GM23338 (cell line): ENCODE data around the gene PITRM1. TPM values are rescaled to one million over a fixed set of nuclear protein-coding genes. Genes with fewer than 3 reads are reported as not detected.

ENCODE experiments used
- ATAC-seq: fragments of 200-7000 bp; cut with Tn5 transposase; 3 replicates; pipeline ENCODE4 v1.9.1; 2020
- DNase-seq: peaks from one replicate; pipeline ENCODE4 v3.0.0-alpha.2; 2015; ENCODE audit warnings: low spot score
- H2AFZ ChIP-seq: fragments of 200-600 bp; sonication (generic); 2 replicates; pipeline ENCODE4 v1.8.0; 2016; ENCODE audit warnings: antibody characterized with exemption, mild to moderate bottlenecking, moderate library complexity
- H3F3A ChIP-seq: fragments of 200-600 bp; sonication (generic); replicated peaks from 2 replicates; pipeline ENCODE4 v1.8.0; 2017; ENCODE audit warnings: antibody characterized with exemption, mixed run types, low read depth
- H3K27ac ChIP-seq: fragments of 200-600 bp; sonication (generic); 2 replicates; pipeline ENCODE4 v1.6.1; 2016; ENCODE audit warnings: low read depth
- H3K27me3 ChIP-seq: fragments of 200-600 bp; sonication (generic); 2 replicates; pipeline ENCODE4 v1.8.0; 2016; ENCODE audit warnings: mild to moderate bottlenecking, mixed run types, moderate library complexity; ENCODE audit not compliant: insufficient read depth
- H3K36me3 ChIP-seq: fragments of 200-600 bp; sonication (generic); 2 replicates; pipeline ENCODE4 v1.8.0; 2016; ENCODE audit warnings: mild to moderate bottlenecking; ENCODE audit not compliant: insufficient read depth
- H3K4me1 ChIP-seq: fragments of 200-600 bp; sonication (generic); 2 replicates; pipeline ENCODE4 v1.8.0; 2016; ENCODE audit warnings: mild to moderate bottlenecking, moderate library complexity; ENCODE audit not compliant: insufficient read depth
- H3K4me2 ChIP-seq: fragments of 200-600 bp; sonication (generic); 2 replicates; pipeline ENCODE4 v1.7.1; 2017; ENCODE audit warnings: mixed run types
- H3K4me3 ChIP-seq: fragments of 200-600 bp; sonication (generic); 2 replicates; pipeline ENCODE4 v1.6.1; 2016; ENCODE audit warnings: mixed run types
- H3K79me2 ChIP-seq: fragments of 200-600 bp; sonication (generic); replicated peaks from 2 replicates; pipeline ENCODE4 v1.8.0; 2017; ENCODE audit warnings: mild to moderate bottlenecking; ENCODE audit not compliant: insufficient read depth
- H3K9me2 ChIP-seq: fragments of 200-600 bp; sonication (generic); 2 replicates; pipeline ENCODE4 v1.8.0; 2017; ENCODE audit not compliant: insufficient read depth
- H4K20me1 ChIP-seq: fragments of 200-600 bp; sonication (generic); replicated peaks from 2 replicates; pipeline ENCODE4 v1.8.0; 2017; ENCODE audit warnings: mild to moderate bottlenecking; ENCODE audit not compliant: insufficient read depth
- H3K27ac Mint-ChIP-seq: 2 replicates; pipeline ENCODE4 v1.8.0; 2020; ENCODE audit warnings: inconsistent platforms, mild to moderate bottlenecking, moderate library complexity, mixed read lengths
- H3K27me3 Mint-ChIP-seq: 3 replicates; pipeline ENCODE4 v1.8.0; 2022; ENCODE audit warnings: low read depth, mild to moderate bottlenecking, moderate library complexity, mixed read lengths, inconsistent platforms; ENCODE audit not compliant: insufficient read depth, poor library complexity
- H3K36me3 Mint-ChIP-seq: 3 replicates; pipeline ENCODE4 v1.8.0; 2021; ENCODE audit warnings: low read depth, mild to moderate bottlenecking, inconsistent platforms, moderate library complexity, mixed read lengths
- H3K4me1 Mint-ChIP-seq: 3 replicates; pipeline ENCODE4 v1.8.0; 2020; ENCODE audit warnings: mild to moderate bottlenecking, inconsistent platforms, mixed read lengths
- H3K4me3 Mint-ChIP-seq: 3 replicates; pipeline ENCODE4 v1.8.0; 2021; ENCODE audit warnings: moderate library complexity, mild to moderate bottlenecking, inconsistent platforms, mixed read lengths
- H3K9me3 Mint-ChIP-seq: 3 replicates; pipeline ENCODE4 v1.8.0; 2020; ENCODE audit warnings: moderate library complexity, mild to moderate bottlenecking, inconsistent platforms, mixed read lengths
- CREB1 ChIP-seq: fragments of 250-450 bp; sonication (Bioruptor Pico); IDR thresholded peaks from 2 replicates; pipeline ENCODE4 v1.5.0; 2020; ENCODE audit warnings: low read depth, mild to moderate bottlenecking, moderate library complexity
- CTCF ChIP-seq, 2 experiments: fragments of 200-600 bp in 1 of 2; sonication (generic) in 1 of 2; conservative IDR thresholded peaks; 2 replicates each; pipeline versions ENCODE4 v1.5.1 to v1.6.1; 2016 to 2017; ENCODE audit warnings: antibody characterized with exemption in 2 of 2, low read depth in 2 of 2, mild to moderate bottlenecking in 2 of 2, moderate library complexity in 1 of 2
- ETS1 ChIP-seq: IDR thresholded peaks from 2 replicates; pipeline ENCODE4 v1.6.1; 2016; ENCODE audit warnings: antibody characterized with exemption
- EZH2 ChIP-seq: fragments of 200-600 bp; sonication (generic); IDR thresholded peaks from one replicate; pipeline ENCODE4 v1.8.0; 2017; ENCODE audit warnings: antibody characterized with exemption, mild to moderate bottlenecking, low read depth; ENCODE audit not compliant: unreplicated experiment
- EZH2phosphoT487 ChIP-seq: fragments of 200-600 bp; sonication (generic); IDR thresholded peaks from one replicate; pipeline ENCODE4 v1.8.1; 2018; ENCODE audit warnings: antibody characterized with exemption; ENCODE audit not compliant: unreplicated experiment
- JUNB ChIP-seq: IDR thresholded peaks from one replicate; pipeline ENCODE4 v1.6.1; 2016; ENCODE audit warnings: antibody characterized with exemption; ENCODE audit not compliant: unreplicated experiment
- NANOG ChIP-seq: IDR thresholded peaks from 2 replicates; pipeline ENCODE4 v1.6.1; 2016; ENCODE audit warnings: antibody characterized with exemption, borderline replicate concordance
- STAT1 ChIP-seq: IDR thresholded peaks from one replicate; pipeline ENCODE4 v1.6.1; 2016; ENCODE audit warnings: antibody characterized with exemption; ENCODE audit not compliant: unreplicated experiment
- ZNF114 ChIP-seq: fragments of 250-450 bp; sonication (Bioruptor Pico); IDR thresholded peaks from 2 replicates; pipeline ENCODE4 v1.5.0; 2020; ENCODE audit warnings: mild to moderate bottlenecking, moderate library complexity
- ZNF462 ChIP-seq: fragments of 250-450 bp; sonication (Bioruptor Pico); IDR thresholded peaks from 2 replicates; pipeline ENCODE4 v1.5.0; 2020; ENCODE audit warnings: mild to moderate bottlenecking, moderate library complexity
- polyA plus RNA-seq: library from polyadenylated mRNA; unstranded; fragments of >200 nt; fragmentation: Nextera tagmentation; extraction: Ambion mirVana; gene quantifications from 2 replicates; pipeline ENCODE4 v1.2.1, GENCODE V29; 2016
- total RNA-seq: library from RNA; depleted of rRNA; stranded (reverse); fragments of >200 nt; shearing (Covaris generic); gene quantifications from 2 replicates; pipeline ENCODE4 v1.2.3, GENCODE V29; 2014

Gene PITRM1
- total and polyA plus RNA-seq, 2 experiments from 2014 or later, result 29.0 to 33.0 TPM

- TF ChIP-seq ZNF462 (CRISPR knock-in tag) (no peak), JUNB (no peak)
Observed at GRCh38 chr10:3103646-3104045, 68.9 kb downstream of the PITRM1 start (continued).

GRCh38 chr10:3102720-3103427, 69.7 kb downstream of the PITRM1 start:
- no peaks in the 10 kb centered on the region for H3K4me1 ChIP-seq
- H3K4me3 ChIP-seq, result no peak overlapping the region
- peak overlapping the region; percentile 9; the same call in 1 of the 2 replicates for H3K27ac Mint-ChIP-seq
- H3K27ac ChIP-seq, result peak overlapping the region; percentile 90; the same call in 1 of the 2 replicates
- no peaks in the 10 kb centered on the region for H3K27me3 ChIP-seq
- ATAC-seq (no peak), DNase-seq (no peak)
- H3K9me3 Mint-ChIP-seq, result no peaks in the 10 kb centered on the region; the same call in 2 of the 3 replicates
- peaks cover 16% of the 10 kb centered on the region for H4K20me1 ChIP-seq
- peaks cover 22% of the 10 kb centered on the region for H3K79me2 ChIP-seq
- peaks cover 14% of the 10 kb centered on the region; the same call in 1 of the 2 replicates for H3K36me3 ChIP-seq
- no peaks in the 10 kb centered on the region for H3K9me2 ChIP-seq
- no peak for TF ChIP-seq JUNB
- TF ChIP-seq ETS1, result no peak
- TF ChIP-seq EZH2, result no peak
- TF ChIP-seq NANOG, result no peak
- TF ChIP-seq CREB1 (CRISPR knock-in tag), result no peak
- no peak for TF ChIP-seq CTCF (conservative IDR thresholded peaks at IDR 0.05; ENCODE audit: low read depth in 2 of 2)
- TF ChIP-seq EZH2phosphoT487, result no peak
- no peak for TF ChIP-seq STAT1
- no peak for TF ChIP-seq ZNF114 (CRISPR knock-in tag)
- peaks cover 4% of the 10 kb centered on the region for H3K4me1 Mint-ChIP-seq
- no peaks in the 10 kb centered on the region for H3F3A ChIP-seq
- H3K4me2 ChIP-seq, result 0 out of 2 replicates have a peak overlapping the region, but pooled peaks have one; percentile 48
- H2AFZ ChIP-seq, result no peak overlapping the region
- peaks cover 7% of the 10 kb centered on the region for H3K27me3 Mint-ChIP-seq
- peaks cover 76% of the 10 kb centered on the region for H3K36me3 Mint-ChIP-seq
- H3K4me3 Mint-ChIP-seq, result no peak overlapping the region
